Measurements from ENCODE around the gene DKK1.

DNA sequence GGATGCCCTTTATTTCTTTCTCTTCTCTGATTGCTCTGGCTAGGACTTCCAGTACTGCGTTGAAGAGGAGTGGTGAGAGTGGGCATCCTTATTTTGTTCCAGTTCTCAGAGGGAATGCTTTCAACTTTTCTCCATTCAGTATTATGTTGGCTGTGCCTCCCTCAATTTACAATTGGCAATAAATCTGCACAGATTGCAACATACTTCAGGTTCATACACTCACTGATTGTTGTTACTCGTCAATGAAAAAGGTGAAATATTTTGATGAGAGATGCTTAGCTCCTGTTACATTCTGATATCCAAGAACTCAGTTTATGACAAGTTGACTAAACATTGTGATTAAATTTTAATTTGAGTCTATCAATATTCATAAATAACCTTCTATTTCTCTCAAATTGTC is 37.9 kb upstream of the DKK1 start:
- TF ChIP-seq EP300 (IDR thresholded peaks at IDR 0.05) = no peak
- TF ChIP-seq, protein P1, sequence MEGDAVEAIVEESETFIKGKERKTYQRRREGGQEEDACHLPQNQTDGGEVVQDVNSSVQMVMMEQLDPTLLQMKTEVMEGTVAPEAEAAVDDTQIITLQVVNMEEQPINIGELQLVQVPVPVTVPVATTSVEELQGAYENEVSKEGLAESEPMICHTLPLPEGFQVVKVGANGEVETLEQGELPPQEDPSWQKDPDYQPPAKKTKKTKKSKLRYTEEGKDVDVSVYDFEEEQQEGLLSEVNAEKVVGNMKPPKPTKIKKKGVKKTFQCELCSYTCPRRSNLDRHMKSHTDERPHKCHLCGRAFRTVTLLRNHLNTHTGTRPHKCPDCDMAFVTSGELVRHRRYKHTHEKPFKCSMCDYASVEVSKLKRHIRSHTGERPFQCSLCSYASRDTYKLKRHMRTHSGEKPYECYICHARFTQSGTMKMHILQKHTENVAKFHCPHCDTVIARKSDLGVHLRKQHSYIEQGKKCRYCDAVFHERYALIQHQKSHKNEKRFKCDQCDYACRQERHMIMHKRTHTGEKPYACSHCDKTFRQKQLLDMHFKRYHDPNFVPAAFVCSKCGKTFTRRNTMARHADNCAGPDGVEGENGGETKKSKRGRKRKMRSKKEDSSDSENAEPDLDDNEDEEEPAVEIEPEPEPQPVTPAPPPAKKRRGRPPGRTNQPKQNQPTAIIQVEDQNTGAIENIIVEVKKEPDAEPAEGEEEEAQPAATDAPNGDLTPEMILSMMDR (IDR thresholded peaks at IDR 0.05) = no peak

Measured in tibial nerve (tissue), 4 donors.